ENCODE measurements around the gene PHF20. TPM values are rescaled to one million over a fixed set of nuclear protein-coding genes. Genes with fewer than 3 reads are reported as not detected.

Gene PHF20
- total RNA-seq, 1 donor from 2014 or later = 109 TPM

DNA sequence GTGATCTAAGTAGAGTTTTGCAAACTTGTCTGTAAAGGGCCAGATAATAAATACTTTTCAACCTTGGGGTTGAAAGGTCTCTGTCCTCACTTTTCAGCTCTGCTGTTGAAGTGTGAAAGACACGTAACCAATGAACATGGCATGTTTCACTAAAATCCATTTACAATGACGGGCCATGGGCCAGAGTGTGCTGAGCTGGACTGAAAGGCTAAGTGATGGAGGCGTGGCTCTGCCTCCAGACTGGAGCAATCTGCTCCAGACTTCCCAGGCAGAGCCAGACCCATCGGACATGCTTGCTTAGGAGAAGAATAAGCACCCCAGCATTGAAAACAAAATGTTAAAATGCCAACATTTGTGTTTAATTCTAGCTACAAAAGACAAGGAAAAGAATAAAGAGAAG lies 141.1 kb downstream of the PHF20 start:
- Histone ChIP-seq H3K27me3 (no peaks in the 10 kb centered on the region), H3K36me3 (peaks cover 33 to 58% of the 10 kb centered on the region in 2 donors), H3K4me3 (no peak overlapping the region), H3K4me1 (no peaks in the 10 kb centered on the region), H3K9me3 (no peaks in the 10 kb centered on the region), H3K27ac (no peak overlapping the region)
- TF ChIP-seq, protein P1, sequence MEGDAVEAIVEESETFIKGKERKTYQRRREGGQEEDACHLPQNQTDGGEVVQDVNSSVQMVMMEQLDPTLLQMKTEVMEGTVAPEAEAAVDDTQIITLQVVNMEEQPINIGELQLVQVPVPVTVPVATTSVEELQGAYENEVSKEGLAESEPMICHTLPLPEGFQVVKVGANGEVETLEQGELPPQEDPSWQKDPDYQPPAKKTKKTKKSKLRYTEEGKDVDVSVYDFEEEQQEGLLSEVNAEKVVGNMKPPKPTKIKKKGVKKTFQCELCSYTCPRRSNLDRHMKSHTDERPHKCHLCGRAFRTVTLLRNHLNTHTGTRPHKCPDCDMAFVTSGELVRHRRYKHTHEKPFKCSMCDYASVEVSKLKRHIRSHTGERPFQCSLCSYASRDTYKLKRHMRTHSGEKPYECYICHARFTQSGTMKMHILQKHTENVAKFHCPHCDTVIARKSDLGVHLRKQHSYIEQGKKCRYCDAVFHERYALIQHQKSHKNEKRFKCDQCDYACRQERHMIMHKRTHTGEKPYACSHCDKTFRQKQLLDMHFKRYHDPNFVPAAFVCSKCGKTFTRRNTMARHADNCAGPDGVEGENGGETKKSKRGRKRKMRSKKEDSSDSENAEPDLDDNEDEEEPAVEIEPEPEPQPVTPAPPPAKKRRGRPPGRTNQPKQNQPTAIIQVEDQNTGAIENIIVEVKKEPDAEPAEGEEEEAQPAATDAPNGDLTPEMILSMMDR (IDR thresholded peaks at IDR 0.05) = no peak
- intact Hi-C loops (cut with DNase I) = no loop called here
- DNase-seq (ENCODE audit: low spot score in 2 of 2) = no peak

DNA sequence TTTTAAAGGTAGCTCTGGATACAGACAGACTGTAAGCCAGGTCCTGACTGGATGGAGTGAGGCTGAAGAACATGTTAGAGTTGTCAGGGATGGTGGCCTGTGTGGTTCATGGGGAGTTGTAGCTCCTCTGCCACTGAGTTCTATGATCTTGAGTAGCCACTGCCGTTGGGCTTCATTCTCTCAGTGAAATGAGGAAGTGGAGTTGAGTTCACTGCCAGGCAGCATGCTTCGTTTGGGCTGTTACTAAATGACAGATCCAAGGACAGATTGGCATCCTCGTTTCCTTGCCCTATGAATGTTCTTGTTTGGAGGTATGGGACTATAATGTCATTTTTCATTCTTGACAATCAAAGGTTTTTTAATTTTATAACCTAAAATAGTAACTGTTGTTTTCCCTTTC lies 145.3 kb downstream of the PHF20 start:
- Histone ChIP-seq H3K9me3 (no peaks in the 10 kb centered on the region), H3K27me3 (no peaks in the 10 kb centered on the region), H3K27ac (no peak overlapping the region), H3K4me1 (no peaks in the 10 kb centered on the region), H3K4me3 (no peak overlapping the region), H3K36me3 (peaks cover 33 to 83% of the 10 kb centered on the region in 2 donors)
- intact Hi-C loops (cut with DNase I) = no loop called here
- DNase-seq (ENCODE audit: low spot score in 2 of 2) = no peak
- TF ChIP-seq, protein P1 (IDR thresholded peaks at IDR 0.05) = no peak

DNA sequence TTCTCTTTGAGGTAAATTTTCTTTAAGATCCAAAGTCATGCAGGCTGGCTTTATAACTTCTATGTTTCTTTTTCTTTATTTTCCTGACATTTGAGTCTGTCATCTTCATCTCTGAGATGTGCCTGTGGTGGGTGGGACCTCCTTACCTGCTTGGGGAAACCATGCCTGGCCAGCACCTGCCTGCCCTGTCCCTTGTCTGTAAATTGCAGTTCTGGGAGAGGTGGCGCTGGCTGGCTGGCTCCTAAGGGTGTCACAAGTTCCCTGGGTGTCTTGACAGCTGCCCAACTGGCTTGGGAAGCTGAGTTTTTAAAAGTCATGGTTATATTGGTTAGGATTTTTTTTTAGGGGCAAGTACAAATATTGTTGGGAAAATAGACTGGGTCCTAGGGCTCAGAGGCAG lies 146.2 kb downstream of the PHF20 start:
- intact Hi-C loops (cut with DNase I) = no loop called here
- no peaks in the 10 kb centered on the region for H3K27me3 ChIP-seq
- H3K27ac ChIP-seq = no peak overlapping the region
- TF ChIP-seq, protein P1 (IDR thresholded peaks at IDR 0.05) = no peak
- H3K36me3 ChIP-seq = peaks cover 32 to 85% of the 10 kb centered on the region in 2 donors
- H3K4me3 ChIP-seq = no peak overlapping the region
- no peak for DNase-seq (ENCODE audit: low spot score in 2 of 2)
- H3K9me3 ChIP-seq = no peaks in the 10 kb centered on the region
- H3K4me1 ChIP-seq = no peaks in the 10 kb centered on the region

DNA sequence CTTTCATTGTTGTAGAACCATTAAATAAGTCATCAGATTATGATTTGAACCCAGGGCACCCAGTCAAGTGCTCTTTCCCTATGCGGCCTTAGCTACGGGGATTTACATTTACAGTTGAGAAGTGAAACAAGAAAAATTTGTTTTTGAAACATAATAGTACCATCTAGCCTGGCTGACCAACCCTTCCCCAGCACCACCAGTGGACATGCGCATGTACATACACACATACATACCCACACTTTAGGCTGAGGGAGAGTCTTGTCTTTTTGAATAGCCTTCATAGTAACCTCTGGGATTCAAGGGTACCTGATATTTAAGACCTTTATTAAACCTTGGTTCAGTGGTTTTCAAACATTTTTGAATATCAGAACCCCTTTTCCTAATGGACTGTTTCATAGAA lies 148.7 kb downstream of the PHF20 start:
- peaks cover 13 to 61% of the 10 kb centered on the region in 2 donors for H3K36me3 ChIP-seq
- H3K27me3 ChIP-seq = no peaks in the 10 kb centered on the region
- H3K9me3 ChIP-seq = no peaks in the 10 kb centered on the region
- H3K4me3 ChIP-seq = no peak overlapping the region
- no peak for DNase-seq (ENCODE audit: low spot score in 2 of 2)
- no peaks in the 10 kb centered on the region for H3K4me1 ChIP-seq
- intact Hi-C loops (cut with DNase I) = no loop called here
- TF ChIP-seq, protein P1 (IDR thresholded peaks at IDR 0.05) = no peak
- no peak overlapping the region for H3K27ac ChIP-seq

DNA sequence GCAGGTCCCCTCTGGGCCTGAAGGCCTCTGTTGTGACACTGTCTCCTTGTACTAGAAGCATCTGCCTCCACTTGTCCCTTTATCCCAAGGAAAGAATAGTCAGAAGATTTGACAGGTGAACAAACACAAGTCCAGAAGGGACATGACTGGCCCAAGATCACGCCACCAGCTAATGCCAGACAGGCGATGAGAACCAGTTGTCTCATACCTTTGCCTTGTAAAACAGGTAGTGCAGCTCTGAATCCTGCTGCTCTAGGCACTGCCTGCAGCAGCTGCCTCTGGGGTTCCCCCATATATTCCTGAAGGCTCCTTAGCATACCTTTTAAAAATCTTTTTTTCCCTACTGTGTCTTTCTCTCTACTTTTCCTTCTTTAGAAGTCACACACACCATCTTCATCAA lies 157.5 kb downstream of the PHF20 start:
- Histone ChIP-seq H3K4me1 (no peaks in the 10 kb centered on the region), H3K4me3 (no peak overlapping the region), H3K27me3 (no peaks in the 10 kb centered on the region), H3K27ac (no peak overlapping the region), H3K36me3 (peaks cover 32 to 65% of the 10 kb centered on the region in 2 donors), H3K9me3 (no peaks in the 10 kb centered on the region)
- TF ChIP-seq, protein P1 (IDR thresholded peaks at IDR 0.05) = no peak
- no peak for DNase-seq (ENCODE audit: low spot score in 2 of 2)
- intact Hi-C loops (cut with DNase I) = no loop called here

DNA sequence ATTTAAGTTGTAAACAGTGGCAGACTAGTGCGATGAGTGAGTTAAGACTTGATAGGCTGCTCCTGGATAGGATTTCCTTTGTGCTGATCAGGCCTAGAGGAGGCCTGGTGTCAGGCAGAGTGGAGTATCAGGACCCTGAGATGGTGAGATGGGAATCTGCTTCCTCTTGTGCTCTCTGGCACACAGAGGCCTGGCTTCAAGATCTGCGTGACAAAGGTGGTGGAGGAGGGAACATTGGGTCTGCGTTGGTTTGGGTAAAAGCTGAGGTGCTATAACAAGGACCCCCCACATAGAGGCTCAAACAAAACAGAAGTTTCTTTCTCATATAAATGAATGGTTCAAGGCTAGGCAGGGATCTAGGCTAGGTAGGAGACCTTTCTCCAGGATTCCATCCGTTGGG lies 162.2 kb downstream of the PHF20 start:
- Histone ChIP-seq H3K27ac (no peak overlapping the region), H3K4me3 (no peak overlapping the region), H3K36me3 (peaks cover 37 to 46% of the 10 kb centered on the region in 2 donors), H3K27me3 (no peaks in the 10 kb centered on the region), H3K9me3 (no peaks in the 10 kb centered on the region), H3K4me1 (no peaks in the 10 kb centered on the region)
- TF ChIP-seq, protein P1 (IDR thresholded peaks at IDR 0.05) = no peak
- intact Hi-C loops (cut with DNase I) = no loop called here
- no peak for DNase-seq (ENCODE audit: low spot score in 2 of 2)
